Heart left ventricle (tissue), 16 donors: ENCODE measurements around the gene HOXA9. TPM values are rescaled to one million over a fixed set of nuclear protein-coding genes. Genes with fewer than 3 reads are reported as not detected.

Source experiments
- ATAC-seq, 4 donors: fragments of 200-7000 bp; cut with Tn5 transposase; one replicate each; pipeline ENCODE4 v1.9.1; 2020 to 2022; ENCODE audit warnings: moderate library complexity in 4 of 4, mild to moderate bottlenecking in 3 of 4, moderate number of reproducible peaks in 1 of 4
- DNase-seq, 5 donors: peaks; one replicate each; pipeline ENCODE4 v3.0.0-alpha.2; 2020
- H3K27ac ChIP-seq, 12 donors: fragments of 200-600 bp; sonication (generic) in 4 of 12; one replicate each; pipeline versions ENCODE4 v1.5.0 to v1.8.0; 2016 to 2022; ENCODE audit warnings: mild to moderate bottlenecking in 2 of 12
- H3K27me3 ChIP-seq, 9 donors: fragments of 200-600 bp; sonication (generic) in 2 of 9; one replicate each; pipeline versions ENCODE4 v1.5.1 to v1.8.0; 2016 to 2022; ENCODE audit warnings: mild to moderate bottlenecking in 3 of 9
- H3K36me3 ChIP-seq, 9 donors: fragments of 200-600 bp; sonication (generic) in 2 of 9; one replicate each; pipeline versions ENCODE4 v1.5.0 to v1.8.0; 2018 to 2022; ENCODE audit warnings: mild to moderate bottlenecking in 2 of 9
- H3K4me1 ChIP-seq, 12 donors: fragments of 200-600 bp; sonication (generic) in 4 of 12; one replicate each; pipeline versions ENCODE4 v1.5.0 to v1.8.0; 2016 to 2022; ENCODE audit warnings: mild to moderate bottlenecking in 3 of 12
- H3K4me3 ChIP-seq, 12 donors: fragments of 200-600 bp; sonication (generic) in 4 of 12; one replicate each; pipeline versions ENCODE4 v1.5.0 to v1.8.0; 2017 to 2022; ENCODE audit warnings: mild to moderate bottlenecking in 9 of 12, moderate library complexity in 4 of 12
- H3K9me3 ChIP-seq, 12 donors: fragments of 200-600 bp; sonication (generic) in 4 of 12; one replicate each; pipeline versions ENCODE4 v1.5.0 to v1.8.0; 2016 to 2022; ENCODE audit warnings: mild to moderate bottlenecking in 1 of 12
- POLR2A ChIP-seq, 2 donors: fragments of 450-650 bp; IDR thresholded peaks; one replicate each; pipeline ENCODE4 v1.6.1; 2017; ENCODE audit warnings: antibody characterized with exemption in 2 of 2, mild to moderate bottlenecking in 2 of 2, moderate library complexity in 2 of 2
- WGBS, 4 donors: extraction: QIAGEN DNeasy Blood & Tissue Kit in 2 of 4; methylation state at CpG; one replicate each; pipeline versions ENCODE4 v1.1.5 to v1.1.7; 2013 to 2018; 5-methylcytosine and 5-hydroxymethylcytosine counted together
- intact Hi-C, 10 donors: fragments of 100-400 bp; cut with DNase I; formaldehyde crosslinking; loops; one replicate each; pipeline versions ENCODE4 v1.11.1 to v1.14.2; 2022
- polyA plus RNA-seq, 2 donors: library from polyadenylated mRNA; stranded (reverse); fragments of 200-250 nt; gene quantifications; one replicate each; pipeline ENCODE4 v1.2.3, GENCODE V29; 2013
- total RNA-seq, 9 donors: library from RNA; depleted of rRNA in 2 of 9; stranded (reverse); fragments of >200 nt in 2 of 9; fragmentation: NEBNext Ultra II Directional in 3 of 9; extraction: Animal tissue kit (Norgen Biotek cat#: 25700) in 3 of 9; gene quantifications; one replicate each; pipeline versions ENCODE4 v1.1.0 to v1.2.4, GENCODE V29; 2016 to 2023
- TF ChIP-seq, protein P1 (sequence below), 12 donors: fragments of 200-600 bp; sonication (generic) in 4 of 12; IDR thresholded peaks; one replicate each; pipeline versions ENCODE4 v1.5.0 to v1.8.0; 2018 to 2022; ENCODE audit warnings: antibody characterized with exemption in 12 of 12, mild to moderate bottlenecking in 5 of 12
- donor health status: ischemic (EF 13 %, LVEDD 7.1; RV severe dilation, severe dysfunction).
- donor health status: healthy with polysubstance abuse.
- donor health status: DM: no; HTN: yes; CAD: no.
- donor health status: DM: no; HTN: no; CAD: no.
- donor health status: ischemic (EF 25% LVEDD 6.9; RV normal size, moderate dysfunction).
- donor health status: ischemic (EF 25% LVEDD 5.7; RV mildly dilated, moderate dysfunction).
- donor health status: healthy.
- donor health status: DM: yes; HTN: yes; CAD: no.
- donor health status: ischemic (EF 35%, LVEDD 5.7; RV mildly dilated, moderate dysfunction).
- donor health status: nonischemic (EF 11% LVEDD 7.7; RV severe dilation, severe dysfunction).
- donor health status: DM: yes; HTN: yes; CAD: no.
- donor health status: PGD.
- donor health status: ischemic (EF 29% LVEDD 5.4; RV normal size, mild dysfunction).
- donor health status: nonischemic (EF 23%, LVEDD 6.1; RV moderate dilation, normal function).

The HOXA9 gene
- total and polyA plus RNA-seq, 11 donors = 0.29 TPM; not detected in 10

DNA sequence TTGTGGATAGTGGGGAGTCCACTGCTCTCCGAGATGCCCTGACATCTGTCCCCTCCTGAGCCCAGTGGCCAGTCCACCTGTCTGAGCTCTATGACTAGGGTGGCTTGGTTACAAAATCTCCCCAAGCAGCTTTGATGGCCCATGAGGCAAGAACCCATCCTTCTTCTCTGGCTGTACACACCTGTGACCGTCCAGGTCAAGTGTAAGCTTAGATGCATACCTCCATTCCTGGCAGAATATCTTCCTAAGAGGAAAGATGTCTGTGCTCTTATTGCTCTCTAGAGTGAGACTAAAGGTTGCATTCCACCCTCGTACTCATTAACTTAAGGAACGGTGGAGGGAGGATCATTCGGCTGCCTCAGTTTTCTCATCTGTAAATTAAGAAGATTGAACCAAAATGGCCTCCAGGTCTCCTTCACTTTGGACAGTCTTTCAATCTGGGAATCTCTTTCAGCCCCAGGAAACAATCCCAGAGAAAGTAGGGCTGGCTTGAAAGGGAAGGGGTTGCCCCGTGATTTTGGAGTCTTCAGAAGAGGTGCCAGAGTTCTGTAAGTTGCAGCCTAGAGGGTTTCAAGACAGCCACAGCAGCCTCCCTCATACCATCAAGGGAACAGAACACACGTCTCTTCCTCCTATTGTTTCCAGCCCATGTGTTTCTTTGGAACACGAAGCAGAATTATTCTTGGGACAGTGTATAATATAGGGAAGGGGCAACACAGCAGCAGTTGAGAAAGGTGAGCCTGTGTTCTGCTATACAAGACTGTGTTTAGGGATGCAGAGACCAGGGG, 40.2 kb downstream of the HOXA9 start:
- no peak overlapping the region for H3K4me3 ChIP-seq
- no peaks in the 10 kb centered on the region for H3K36me3 ChIP-seq
- intact Hi-C loops = no loop called here
- peaks cover 36 to 98% (median 84%) of the 10 kb centered on the region in 9 donors for H3K27me3 ChIP-seq
- H3K4me1 ChIP-seq = peaks cover 0 to 8% (median 0%) of the 10 kb centered on the region in 12 donors
- H3K9me3 ChIP-seq = no peaks in the 10 kb centered on the region
- no peak for TF ChIP-seq POLR2A (IDR thresholded peaks at IDR 0.05)
- TF ChIP-seq, protein P1, sequence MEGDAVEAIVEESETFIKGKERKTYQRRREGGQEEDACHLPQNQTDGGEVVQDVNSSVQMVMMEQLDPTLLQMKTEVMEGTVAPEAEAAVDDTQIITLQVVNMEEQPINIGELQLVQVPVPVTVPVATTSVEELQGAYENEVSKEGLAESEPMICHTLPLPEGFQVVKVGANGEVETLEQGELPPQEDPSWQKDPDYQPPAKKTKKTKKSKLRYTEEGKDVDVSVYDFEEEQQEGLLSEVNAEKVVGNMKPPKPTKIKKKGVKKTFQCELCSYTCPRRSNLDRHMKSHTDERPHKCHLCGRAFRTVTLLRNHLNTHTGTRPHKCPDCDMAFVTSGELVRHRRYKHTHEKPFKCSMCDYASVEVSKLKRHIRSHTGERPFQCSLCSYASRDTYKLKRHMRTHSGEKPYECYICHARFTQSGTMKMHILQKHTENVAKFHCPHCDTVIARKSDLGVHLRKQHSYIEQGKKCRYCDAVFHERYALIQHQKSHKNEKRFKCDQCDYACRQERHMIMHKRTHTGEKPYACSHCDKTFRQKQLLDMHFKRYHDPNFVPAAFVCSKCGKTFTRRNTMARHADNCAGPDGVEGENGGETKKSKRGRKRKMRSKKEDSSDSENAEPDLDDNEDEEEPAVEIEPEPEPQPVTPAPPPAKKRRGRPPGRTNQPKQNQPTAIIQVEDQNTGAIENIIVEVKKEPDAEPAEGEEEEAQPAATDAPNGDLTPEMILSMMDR (IDR thresholded peaks at IDR 0.05) = no peak
- ATAC-seq (no peak), DNase-seq (no peak)
- H3K27ac ChIP-seq = peak overlapping the region in 2 of 12 donors; percentile 0 to 48
- 20 to 34% (median 27%) methylated on average over 8 of the region's 8 CpGs for whole genome bisulfite sequencing, 4 donors

DNA sequence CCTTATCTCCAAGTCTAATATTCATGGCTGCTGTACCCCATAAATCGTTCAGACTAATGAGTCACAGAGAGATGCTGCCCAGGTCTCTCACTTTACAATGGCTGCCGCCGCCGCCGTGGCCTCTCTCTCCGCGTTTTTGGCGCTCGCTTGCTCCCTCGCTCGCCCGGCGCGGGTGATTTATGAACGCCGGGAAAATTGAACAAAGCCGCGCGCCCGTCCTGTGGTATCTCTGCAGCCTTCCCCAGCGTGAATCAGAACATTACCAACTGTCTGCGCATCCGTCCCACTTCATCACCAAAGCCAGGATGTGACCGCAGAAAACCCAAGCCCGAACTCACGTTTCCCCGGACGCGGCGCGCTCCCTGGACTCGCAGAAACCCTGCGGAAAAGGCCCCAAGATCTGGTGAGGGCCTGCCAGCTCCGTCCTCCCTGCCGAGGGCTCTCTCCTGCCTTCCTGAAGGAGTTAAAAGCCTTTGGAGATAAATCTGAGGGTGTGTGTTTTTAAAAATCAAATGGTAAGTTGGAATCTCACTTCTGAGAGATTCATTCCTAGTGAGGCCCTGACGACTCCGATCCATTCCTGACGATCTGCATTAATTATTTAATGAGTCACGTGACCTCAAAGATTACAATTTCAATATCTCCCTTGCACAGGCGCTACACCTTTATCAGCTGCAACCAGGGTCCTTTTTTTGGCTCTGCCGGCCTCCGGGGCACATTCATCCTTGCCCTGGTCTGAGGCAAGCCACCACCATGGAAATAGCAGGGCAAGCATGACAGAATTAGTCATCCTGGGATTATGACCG, 41.0 kb downstream of the HOXA9 start:
- no peaks in the 10 kb centered on the region for H3K9me3 ChIP-seq
- WGBS, 4 donors = 22 to 34% (median 23%) methylated on average over 41 to 43 of the region's 43 CpGs
- peaks cover 35 to 99% (median 85%) of the 10 kb centered on the region in 9 donors for H3K27me3 ChIP-seq
- intact Hi-C loops = no loop called here
- H3K4me3 ChIP-seq = no peak overlapping the region
- peak overlapping the region in 1 of 12 donors; percentile 48 for H3K27ac ChIP-seq
- ATAC-seq (no peak), DNase-seq (no peak)
- no peak for TF ChIP-seq POLR2A (IDR thresholded peaks at IDR 0.05)
- TF ChIP-seq, protein P1 (IDR thresholded peaks at IDR 0.05) = no peak
- no peaks in the 10 kb centered on the region for H3K36me3 ChIP-seq
- H3K4me1 ChIP-seq = peaks cover 0 to 3% (median 0%) of the 10 kb centered on the region in 12 donors

DNA sequence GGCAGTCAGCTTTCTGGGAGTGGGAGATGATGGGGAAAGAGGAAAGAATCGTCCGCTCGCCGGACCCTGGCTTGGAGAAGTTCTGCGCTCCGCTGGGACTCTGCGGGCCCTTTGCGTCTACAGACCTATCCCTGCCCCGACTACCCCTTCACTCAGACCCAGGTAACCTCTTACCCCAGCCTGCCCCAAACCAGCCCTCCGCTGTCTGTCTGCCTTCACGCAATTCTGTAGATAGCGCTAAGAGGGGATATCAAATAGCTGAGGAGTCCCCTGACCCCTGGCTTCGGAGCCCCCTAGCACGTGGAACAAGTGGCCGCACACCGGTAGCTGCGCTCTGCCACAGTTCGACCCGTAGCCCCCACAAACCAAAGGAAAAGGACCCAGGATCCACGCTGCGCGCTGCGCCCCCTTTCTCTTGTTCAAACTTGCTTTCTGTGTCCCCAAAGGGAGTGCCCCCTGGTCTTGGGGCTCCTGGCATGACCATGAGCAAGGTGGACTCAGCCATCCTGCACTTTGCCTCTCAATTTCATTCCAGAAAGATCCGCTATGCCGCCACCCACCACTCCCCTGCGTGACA, 41.8 kb downstream of the HOXA9 start:
- ATAC-seq = no peak

More for the DNA sequence above, 41.8 kb downstream of the HOXA9 start:
- H3K4me3 ChIP-seq = no peak overlapping the region
- intact Hi-C loops = no loop called here
- peak in 1 of 5 donors; percentile 55 for DNase-seq
- peak overlapping the region in 1 of 12 donors; percentile 48 for H3K27ac ChIP-seq
- no peaks in the 10 kb centered on the region for H3K36me3 ChIP-seq
- 27 to 41% (median 32%) methylated on average over 25 to 26 of the region's 26 CpGs for WGBS, 4 donors
- H3K4me1 ChIP-seq = peaks cover 0 to 3% (median 0%) of the 10 kb centered on the region in 12 donors
- no peaks in the 10 kb centered on the region for H3K9me3 ChIP-seq
- no peak for TF ChIP-seq POLR2A (IDR thresholded peaks at IDR 0.05)
- TF ChIP-seq, protein P1 (IDR thresholded peaks at IDR 0.05) = no peak
- H3K27me3 ChIP-seq = peaks cover 28 to 99% (median 79%) of the 10 kb centered on the region in 9 donors
